Measurements from ENCODE around the gene TMEM201.

TMEM201 gene

GRCh38 chr1:9630331-9631111 is 41.8 kb downstream of the TMEM201 start:
- no peaks in the 10 kb centered on the region for H3K27me3 Mint-ChIP-seq (ENCODE audit: low read depth)
- peak overlapping the region; percentile 97 for H3K27ac Mint-ChIP-seq
- peaks cover 60% of the 10 kb centered on the region for H3K4me1 Mint-ChIP-seq (ENCODE audit: low read depth)
- H3K9me3 Mint-ChIP-seq = no peaks in the 10 kb centered on the region
- H3K36me3 Mint-ChIP-seq (ENCODE audit: low read depth) = peaks cover 52% of the 10 kb centered on the region
- DNase-seq (ENCODE audit: low spot score) = peak; percentile 26
- H3K4me3 Mint-ChIP-seq = peak overlapping the region; percentile 94

- H3K27ac Mint-ChIP-seq = peak overlapping the region; percentile 72
- H3K4me1 Mint-ChIP-seq (ENCODE audit: low read depth) = peaks cover 55% of the 10 kb centered on the region
- H3K9me3 Mint-ChIP-seq = no peaks in the 10 kb centered on the region
- H3K4me3 Mint-ChIP-seq = peak overlapping the region; percentile 94
- DNase-seq (ENCODE audit: low spot score) = no peak
- peaks cover 62% of the 10 kb centered on the region for H3K36me3 Mint-ChIP-seq (ENCODE audit: low read depth)
- H3K27me3 Mint-ChIP-seq (ENCODE audit: low read depth) = no peaks in the 10 kb centered on the region
These were observed 42.9 kb downstream of the TMEM201 start for GRCh38 chr1:9631613-9632012.

DNA sequence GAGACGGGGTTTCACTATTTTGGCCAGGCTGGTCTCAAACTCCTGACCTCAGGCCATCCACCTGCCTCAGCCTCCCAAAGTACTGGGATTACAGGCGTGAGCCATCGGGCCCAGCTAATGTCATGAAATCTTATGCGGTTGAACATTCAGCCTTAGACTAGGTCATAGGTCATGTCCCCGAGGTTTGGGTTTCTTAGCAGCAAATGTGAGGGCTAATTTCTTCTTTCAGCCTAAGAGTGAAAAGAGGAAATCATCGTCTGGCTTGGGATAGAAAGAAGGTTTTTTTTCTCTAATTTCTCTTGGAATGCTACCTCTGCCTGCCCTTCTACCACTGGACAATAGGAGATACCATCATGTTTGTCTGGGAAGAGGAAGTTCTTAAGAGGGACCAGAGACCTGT is 44.8 kb downstream of the TMEM201 start:
- Mint-ChIP-seq H3K9me3 (peaks cover 6% of the 10 kb centered on the region), H3K27ac (no peak overlapping the region), H3K36me3 (ENCODE audit: low read depth) (peaks cover 76% of the 10 kb centered on the region), H3K4me1 (ENCODE audit: low read depth) (peaks cover 46% of the 10 kb centered on the region), H3K4me3 (peak overlapping the region; percentile 94), H3K27me3 (ENCODE audit: low read depth) (no peaks in the 10 kb centered on the region)
- no peak for DNase-seq (ENCODE audit: low spot score)

DNA sequence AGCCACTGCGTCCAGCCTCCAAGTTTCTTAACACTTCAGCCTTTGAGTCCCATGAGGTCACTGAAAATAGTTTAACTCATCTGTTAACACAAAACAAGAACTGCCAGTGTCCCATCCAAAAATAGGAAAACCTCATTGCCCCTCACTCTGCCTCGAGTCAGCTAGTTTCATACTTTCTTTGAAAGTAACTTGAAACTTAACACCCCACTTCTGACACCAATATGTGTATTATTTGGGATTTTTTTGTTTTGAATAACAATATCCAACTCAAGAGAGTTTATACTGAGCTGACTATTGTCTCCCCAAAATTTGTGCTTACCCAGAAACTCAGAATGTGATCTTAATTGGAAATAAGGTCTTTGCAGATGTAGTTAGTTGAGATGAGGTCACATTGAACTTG is 45.9 kb downstream of the TMEM201 start:
- no peak for DNase-seq (ENCODE audit: low spot score)
- Mint-ChIP-seq H3K4me1 (ENCODE audit: low read depth) (peaks cover 46% of the 10 kb centered on the region), H3K36me3 (ENCODE audit: low read depth) (peaks cover 83% of the 10 kb centered on the region), H3K9me3 (peaks cover 6% of the 10 kb centered on the region), H3K27ac (peak overlapping the region; percentile 31), H3K27me3 (ENCODE audit: low read depth) (no peaks in the 10 kb centered on the region), H3K4me3 (no peak overlapping the region)

GRCh38 chr1:9639227-9639626 is 50.5 kb downstream of the TMEM201 start:
- peaks cover 50% of the 10 kb centered on the region for H3K4me1 Mint-ChIP-seq (ENCODE audit: low read depth)
- H3K27me3 Mint-ChIP-seq (ENCODE audit: low read depth) = no peaks in the 10 kb centered on the region
- DNase-seq (ENCODE audit: low spot score) = no peak
- peaks cover 78% of the 10 kb centered on the region for H3K36me3 Mint-ChIP-seq (ENCODE audit: low read depth)
- peak overlapping the region; percentile 36 for H3K27ac Mint-ChIP-seq
- peak overlapping the region; percentile 63 for H3K4me3 Mint-ChIP-seq
- H3K9me3 Mint-ChIP-seq = peaks cover 6% of the 10 kb centered on the region

DNA sequence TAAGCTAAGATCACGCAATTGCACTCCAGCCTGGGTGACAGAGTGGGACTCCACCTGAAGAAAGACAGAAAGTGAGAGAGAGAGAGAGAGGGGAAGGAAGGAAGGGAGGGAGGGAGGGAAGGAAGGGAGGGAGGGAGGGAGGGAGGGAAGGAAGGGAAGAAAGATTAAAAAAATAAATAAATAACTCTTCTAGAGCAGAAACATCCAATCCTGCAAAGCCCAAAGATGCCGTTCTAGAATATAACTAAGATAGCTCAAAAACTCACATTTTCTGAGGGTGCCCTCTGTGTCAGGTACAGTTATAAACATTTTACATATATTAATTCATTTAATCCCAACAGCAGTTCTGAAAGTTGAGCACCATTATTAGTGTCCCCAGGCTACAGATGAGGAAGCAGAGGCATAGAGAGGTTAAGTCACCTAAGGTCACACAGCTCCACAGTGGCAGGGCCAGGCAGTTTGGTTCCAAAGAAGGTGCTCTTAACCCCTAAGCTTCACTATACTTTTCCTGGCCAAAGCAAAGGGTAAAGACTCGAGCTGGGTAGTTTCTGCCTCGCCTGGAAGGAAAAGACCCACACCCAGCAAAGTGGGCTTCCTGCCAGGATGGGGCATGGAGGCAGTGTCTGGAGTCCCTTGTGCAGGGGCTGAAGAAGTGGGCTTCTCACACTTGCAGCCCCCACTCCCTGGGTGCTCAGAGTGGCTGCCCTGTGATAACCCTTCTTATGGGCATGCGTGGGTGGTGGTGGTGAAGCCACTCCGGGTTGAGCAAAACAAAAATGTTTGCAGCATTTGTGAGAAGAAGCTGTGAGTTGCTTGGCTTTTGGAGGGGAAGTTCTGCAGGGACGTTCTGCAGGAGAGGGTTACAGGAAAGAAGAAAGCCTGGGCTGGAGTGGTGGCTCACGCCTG is 54.9 kb downstream of the TMEM201 start:
- no peaks in the 10 kb centered on the region for H3K9me3 Mint-ChIP-seq
- DNase-seq (ENCODE audit: low spot score) = peak; percentile 51
- peak overlapping the region; percentile 78 for H3K27ac Mint-ChIP-seq
- H3K36me3 Mint-ChIP-seq (ENCODE audit: low read depth) = peaks cover 54% of the 10 kb centered on the region
- no peaks in the 10 kb centered on the region for H3K27me3 Mint-ChIP-seq (ENCODE audit: low read depth)
- H3K4me1 Mint-ChIP-seq (ENCODE audit: low read depth) = peaks cover 46% of the 10 kb centered on the region
- peak overlapping the region; percentile 58 for H3K4me3 Mint-ChIP-seq

DNA sequence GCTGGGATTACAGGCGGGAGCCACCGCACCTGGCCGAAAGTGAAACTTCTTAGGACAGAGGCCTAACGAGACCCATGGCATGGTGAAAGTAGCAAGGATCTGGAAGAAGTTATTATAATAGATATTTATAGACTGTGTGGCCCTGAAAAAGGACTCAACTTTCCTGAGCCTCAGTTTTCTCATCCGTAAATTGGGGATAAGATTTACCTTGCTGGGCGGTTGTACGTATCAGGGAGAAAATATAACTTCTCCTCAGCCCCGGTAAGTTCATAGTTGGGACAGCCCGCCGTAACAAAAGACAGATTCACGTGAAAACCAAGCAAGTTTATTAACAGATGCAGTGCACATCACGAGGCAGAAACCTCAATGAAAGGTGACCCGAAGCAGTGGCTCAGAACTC is 57.3 kb downstream of the TMEM201 start:
- H3K27me3 Mint-ChIP-seq (ENCODE audit: low read depth) = no peaks in the 10 kb centered on the region
- H3K27ac Mint-ChIP-seq = peak overlapping the region; percentile 63
- H3K36me3 Mint-ChIP-seq (ENCODE audit: low read depth) = peaks cover 41% of the 10 kb centered on the region
- no peaks in the 10 kb centered on the region for H3K9me3 Mint-ChIP-seq
- peaks cover 45% of the 10 kb centered on the region for H3K4me1 Mint-ChIP-seq (ENCODE audit: low read depth)
- no peak overlapping the region for H3K4me3 Mint-ChIP-seq
- no peak for DNase-seq (ENCODE audit: low spot score)

- Mint-ChIP-seq H3K4me3 (no peak overlapping the region), H3K36me3 (ENCODE audit: low read depth) (peaks cover 34% of the 10 kb centered on the region), H3K9me3 (no peaks in the 10 kb centered on the region), H3K27me3 (ENCODE audit: low read depth) (no peaks in the 10 kb centered on the region), H3K4me1 (ENCODE audit: low read depth) (peaks cover 38% of the 10 kb centered on the region), H3K27ac (no peak overlapping the region)
- no peak for DNase-seq (ENCODE audit: low spot score)
These were observed 59.5 kb downstream of the TMEM201 start for GRCh38 chr1:9648171-9648570.

- peaks cover 37% of the 10 kb centered on the region for H3K36me3 Mint-ChIP-seq (ENCODE audit: low read depth)
- H3K4me3 Mint-ChIP-seq = peak overlapping the region; percentile 62
- DNase-seq (ENCODE audit: low spot score) = no peak
- no peaks in the 10 kb centered on the region for H3K9me3 Mint-ChIP-seq
- H3K4me1 Mint-ChIP-seq (ENCODE audit: low read depth) = peaks cover 36% of the 10 kb centered on the region
- no peaks in the 10 kb centered on the region for H3K27me3 Mint-ChIP-seq (ENCODE audit: low read depth)
- peak overlapping the region; percentile 45 for H3K27ac Mint-ChIP-seq
These were observed 61.1 kb downstream of the TMEM201 start for GRCh38 chr1:9649769-9650168.

DNA sequence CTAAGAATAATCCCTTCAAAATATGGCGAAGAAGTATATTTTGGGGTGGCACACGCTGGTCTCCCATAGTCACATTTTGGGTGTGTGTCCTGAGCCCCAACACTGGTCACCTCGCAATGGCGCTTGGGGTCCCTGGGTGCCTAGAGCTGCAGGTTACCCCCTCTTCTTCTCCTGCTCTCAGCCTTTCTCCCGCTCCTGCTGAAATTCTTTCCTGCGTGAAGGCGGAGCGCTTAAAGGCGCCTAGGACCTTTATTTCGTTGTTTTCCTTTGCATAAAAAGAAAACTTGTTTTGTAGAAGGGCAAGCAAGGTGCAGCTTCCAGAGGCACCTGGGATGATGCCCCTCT is 62.5 kb downstream of the TMEM201 start:
- Mint-ChIP-seq H3K27ac (peak overlapping the region; percentile 91), H3K36me3 (ENCODE audit: low read depth) (peaks cover 45% of the 10 kb centered on the region), H3K9me3 (no peaks in the 10 kb centered on the region), H3K4me3 (peak overlapping the region; percentile 97), H3K4me1 (ENCODE audit: low read depth) (peaks cover 42% of the 10 kb centered on the region), H3K27me3 (ENCODE audit: low read depth) (no peaks in the 10 kb centered on the region)
- DNase-seq (ENCODE audit: low spot score) = no peak

DNA sequence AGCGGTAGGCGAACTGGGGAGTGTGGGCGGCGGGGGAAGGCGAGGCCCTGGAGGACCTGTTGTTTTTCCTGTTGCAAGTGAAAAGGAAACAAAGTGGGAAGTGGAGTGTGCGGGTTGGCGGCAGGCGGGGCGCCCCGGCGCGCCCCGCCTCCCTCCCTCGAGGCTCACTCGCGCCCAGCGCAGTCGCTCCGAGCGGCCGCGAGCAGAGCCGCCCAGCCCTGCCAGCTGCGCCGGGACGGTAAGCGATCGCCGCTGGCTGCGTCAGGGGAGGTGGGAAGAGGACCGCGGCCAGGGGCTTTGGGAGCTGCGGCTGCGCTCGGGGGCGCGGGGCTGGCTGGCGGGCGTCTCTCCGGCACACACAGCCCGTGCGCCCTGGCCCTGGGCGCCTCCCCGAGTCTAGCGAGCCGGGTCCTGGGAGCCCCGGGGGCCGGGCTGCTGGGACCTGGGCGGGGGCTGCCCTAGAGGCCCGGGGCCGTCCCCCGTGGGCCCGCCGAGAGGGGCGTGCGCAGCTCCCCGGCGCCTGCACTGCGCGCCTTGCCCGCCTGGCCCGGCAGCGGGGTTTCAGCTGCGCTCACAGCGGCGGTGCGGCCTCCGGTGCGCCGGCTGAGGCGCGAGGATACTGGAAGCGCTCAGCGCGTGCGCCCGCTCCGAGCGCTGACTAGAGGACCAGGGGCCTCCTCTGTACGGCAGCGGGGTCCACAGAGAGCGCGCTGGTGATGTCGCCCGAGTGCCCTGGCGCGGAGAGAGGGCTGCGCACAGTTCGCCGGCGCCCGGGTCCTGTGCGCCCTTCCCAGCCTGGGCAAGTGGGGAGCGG is 63.1 kb downstream of the TMEM201 start, which contains the start of gene PIK3CD:
Gene PIK3CD (plus strand): TSS at position 167 of the 814 bp plus-strand sequence. CDS start 58,725 bp downstream, outside the sequence.
- peak within 1 kb of the TSS; percentile 97 for H3K4me3 Mint-ChIP-seq
- no peaks in the 10 kb centered on the region for H3K27me3 Mint-ChIP-seq (ENCODE audit: low read depth)
- DNase-seq (ENCODE audit: low spot score) = peak; percentile 32
- H3K36me3 Mint-ChIP-seq (ENCODE audit: low read depth) = peaks cover 42% of the 10 kb centered on the region
- H3K9me3 Mint-ChIP-seq = no peaks in the 10 kb centered on the region
- H3K27ac Mint-ChIP-seq = peak within 1 kb of the TSS; percentile 92
- peaks cover 43% of the 10 kb centered on the region for H3K4me1 Mint-ChIP-seq (ENCODE audit: low read depth)

- Mint-ChIP-seq H3K9me3 (no peaks in the 10 kb centered on the region), H3K36me3 (ENCODE audit: low read depth) (peaks cover 47% of the 10 kb centered on the region), H3K4me1 (ENCODE audit: low read depth) (peaks cover 49% of the 10 kb centered on the region), H3K27me3 (ENCODE audit: low read depth) (no peaks in the 10 kb centered on the region), H3K4me3 (peak overlapping the region; percentile 93), H3K27ac (peak overlapping the region; percentile 92)
- peak; percentile 59 for DNase-seq (ENCODE audit: low spot score)
These were observed 63.9 kb downstream of the TMEM201 start for GRCh38 chr1:9652379-9653209.

DNA sequence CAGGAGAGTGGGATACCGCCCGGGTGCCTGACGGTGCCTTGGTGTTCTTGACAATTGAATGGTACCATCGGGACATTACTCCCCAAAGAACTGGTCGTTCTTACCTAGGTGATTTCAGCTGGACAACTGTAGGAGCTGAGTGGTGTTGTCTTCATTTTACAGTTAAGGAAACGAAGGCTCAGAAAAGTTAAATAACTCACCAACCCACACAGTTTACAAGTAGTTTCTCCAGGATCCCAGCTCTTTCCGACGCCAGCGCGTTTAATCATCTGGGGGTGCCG is 64.4 kb downstream of the TMEM201 start:
- Mint-ChIP-seq H3K27ac (peak overlapping the region; percentile 92), H3K4me3 (peak overlapping the region; percentile 93), H3K36me3 (ENCODE audit: low read depth) (peaks cover 48% of the 10 kb centered on the region), H3K27me3 (ENCODE audit: low read depth) (no peaks in the 10 kb centered on the region), H3K9me3 (no peaks in the 10 kb centered on the region), H3K4me1 (ENCODE audit: low read depth) (peaks cover 53% of the 10 kb centered on the region)
- no peak for DNase-seq (ENCODE audit: low spot score)

Data from T-helper 2 cell treated with Interferon-gamma antibody and Interleukin-4, amounts not matched to agents 5 μg/mL and 100 μg/mL, for 36 hours (primary cell).